Stimulated activated CD4-positive, alpha-beta T cell treated with anti-CD3 and anti-CD28 coated beads, Interleukin-12 subunit alpha, Interleukin-12 subunit beta, amount 100 ng/mL, for 4 hours (primary cell): Measurements from ENCODE around the gene B4GAT1.
A peak's percentile ranks its signal among the peaks of the same experiment; 100 is the strongest.
"Not testable (repeated sequence)": the region's sequence is repeated elsewhere in the genome, so short reads cannot be mapped to it uniquely, and the experiment has no call there.

Source experiments
- DNase-seq: peaks from one replicate; pipeline ENCODE4 v3.0.0-alpha.2; 2020

B4GAT1 gene

GRCh38 chr11:66362481-66363147 lies 15.2 kb upstream of the B4GAT1 start:
- DNase-seq = no peak

DNA sequence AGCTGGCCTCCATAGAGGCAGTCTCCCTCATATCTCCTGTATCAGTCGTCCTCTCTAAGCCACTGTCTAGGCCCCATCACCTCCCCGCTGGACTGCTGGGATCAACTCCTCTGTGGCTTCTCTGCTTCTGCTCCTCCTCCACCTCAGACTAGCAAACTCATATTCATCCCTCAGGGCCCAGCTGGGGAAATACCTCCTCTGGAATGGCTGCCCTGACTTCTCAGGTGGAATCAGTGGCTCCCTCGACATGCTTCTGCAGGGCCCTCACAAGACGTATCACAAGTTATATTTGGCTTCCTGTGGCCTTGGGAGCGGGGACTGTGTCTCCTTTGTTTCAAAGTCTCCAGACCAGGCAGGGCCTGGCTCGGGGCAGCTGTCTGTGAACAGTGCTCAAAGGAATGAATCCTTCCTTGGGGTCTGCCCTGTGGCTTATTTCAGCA lies 14.1 kb upstream of the B4GAT1 start:
- DNase-seq = no peak

DNA sequence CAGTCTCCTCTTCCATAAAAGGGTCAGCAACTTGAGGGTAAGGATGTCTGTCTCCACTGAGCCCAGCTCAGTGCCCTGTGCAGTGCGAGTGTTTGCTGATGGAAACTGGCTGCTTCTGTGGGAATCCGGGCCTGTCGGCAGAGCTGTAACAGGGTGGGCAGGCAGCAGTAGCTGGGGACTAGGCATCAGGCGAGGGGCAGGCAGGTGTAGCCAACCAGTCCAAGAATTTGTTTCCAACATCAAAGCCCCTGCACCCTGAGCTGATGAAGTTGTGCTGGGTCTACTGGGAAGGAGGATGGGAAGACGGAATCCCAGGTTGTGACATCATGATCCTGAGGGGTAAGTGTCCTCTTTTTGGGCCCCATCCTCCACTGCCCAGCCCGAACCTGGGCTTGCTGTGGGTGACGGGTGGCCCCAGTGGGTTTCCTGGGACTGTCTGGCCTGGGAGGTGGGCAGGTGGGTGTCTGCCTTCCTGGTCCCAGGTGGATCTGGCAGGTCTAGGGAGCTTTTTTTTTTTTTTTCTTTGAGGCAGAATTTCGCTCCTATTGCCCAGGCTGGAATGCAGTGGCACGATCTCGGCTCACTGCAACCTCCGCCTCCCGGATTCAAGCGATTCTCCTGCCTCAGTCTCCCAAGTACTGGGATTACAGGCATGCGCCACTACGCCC lies 13.1 kb upstream of the B4GAT1 start:
- DNase-seq = no peak

GRCh38 chr11:66359662-66360087 lies 12.2 kb upstream of the B4GAT1 start:
- no peak for DNase-seq

GRCh38 chr11:66350560-66351235 lies 3.3 kb upstream of the B4GAT1 start:
- DNase-seq = not testable (repeated sequence)

- DNase-seq = no peak
Measured at GRCh38 chr11:66349084-66349386, 1.6 kb upstream of the B4GAT1 start.

DNA sequence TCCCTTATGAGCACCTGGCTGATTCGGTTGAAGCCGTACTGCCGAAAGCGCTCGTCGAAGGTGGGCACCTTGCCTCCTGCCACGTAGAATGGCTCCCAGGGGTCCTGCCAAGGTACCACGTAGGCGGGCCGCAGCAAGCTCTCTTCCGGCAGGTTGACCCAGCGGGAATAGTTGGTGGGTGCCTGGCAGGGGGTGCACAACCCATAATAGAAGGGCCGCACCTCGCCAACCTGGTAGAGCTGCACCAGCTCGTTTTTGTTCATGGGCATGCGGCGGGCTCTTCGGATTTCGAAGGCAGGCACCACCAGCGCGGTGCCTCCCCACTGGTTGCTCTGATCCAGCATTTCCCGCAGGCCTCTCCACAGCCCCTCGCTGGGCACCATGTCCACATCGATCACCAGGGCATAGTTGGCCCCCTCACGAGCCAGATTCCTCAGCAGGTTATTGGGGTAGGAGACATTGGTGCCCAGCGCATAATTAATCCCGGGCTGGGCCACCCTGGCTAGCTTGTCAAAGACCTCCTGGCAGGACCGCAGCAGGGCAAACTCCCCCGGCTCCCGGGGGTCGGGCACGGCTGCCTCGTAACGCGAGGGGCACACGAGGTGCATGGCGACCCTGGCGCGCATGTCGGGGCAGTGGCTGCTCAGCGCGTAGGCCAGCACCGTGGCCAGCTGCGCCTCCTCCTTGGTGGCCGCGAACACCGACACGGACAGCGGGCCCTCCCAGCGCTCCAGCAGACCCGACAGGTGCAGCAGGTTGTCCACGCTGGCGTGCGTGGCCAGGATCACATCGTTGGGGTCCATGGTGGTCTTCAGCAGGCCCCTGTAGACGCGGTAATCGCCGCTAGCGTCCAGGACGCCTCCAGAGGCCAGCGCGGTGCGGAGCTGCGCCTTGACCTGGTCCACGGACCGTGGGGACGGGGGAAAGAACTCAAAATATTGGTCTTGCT lies 679 bp downstream of the B4GAT1 start:
- no peak for DNase-seq

DNA sequence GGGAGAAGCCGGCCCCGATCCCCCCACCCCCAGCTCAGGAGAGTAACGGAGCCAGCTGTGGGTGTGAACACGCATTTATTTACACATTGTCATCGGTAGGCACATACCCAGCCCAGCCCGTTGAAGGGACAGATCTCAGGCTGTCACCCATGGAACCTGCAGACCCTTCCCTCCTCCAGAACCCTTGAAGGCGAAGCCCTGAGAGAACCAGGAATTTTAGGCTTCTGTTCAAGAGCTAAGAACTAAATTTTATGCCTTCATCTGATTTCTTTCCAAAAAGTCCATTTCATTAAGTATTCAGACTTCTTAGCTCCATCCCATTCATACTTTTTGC lies 2.1 kb downstream of the B4GAT1 start:
- no peak for DNase-seq

GRCh38 chr11:66344550-66345315 lies 2.7 kb downstream of the B4GAT1 start, which contains the start of gene BRMS1:
TSS of gene BRMS1 (minus strand) at chr11:66345104. CDS start at chr11:66342234, 2,870 bp downstream.
- peak; percentile 94 for DNase-seq

GRCh38 chr11:66343176-66343575 lies 4.3 kb downstream of the B4GAT1 start:
- no peak for DNase-seq

- DNase-seq = no peak
Measured at GRCh38 chr11:66341502-66342126, 5.8 kb downstream of the B4GAT1 start.

DNA sequence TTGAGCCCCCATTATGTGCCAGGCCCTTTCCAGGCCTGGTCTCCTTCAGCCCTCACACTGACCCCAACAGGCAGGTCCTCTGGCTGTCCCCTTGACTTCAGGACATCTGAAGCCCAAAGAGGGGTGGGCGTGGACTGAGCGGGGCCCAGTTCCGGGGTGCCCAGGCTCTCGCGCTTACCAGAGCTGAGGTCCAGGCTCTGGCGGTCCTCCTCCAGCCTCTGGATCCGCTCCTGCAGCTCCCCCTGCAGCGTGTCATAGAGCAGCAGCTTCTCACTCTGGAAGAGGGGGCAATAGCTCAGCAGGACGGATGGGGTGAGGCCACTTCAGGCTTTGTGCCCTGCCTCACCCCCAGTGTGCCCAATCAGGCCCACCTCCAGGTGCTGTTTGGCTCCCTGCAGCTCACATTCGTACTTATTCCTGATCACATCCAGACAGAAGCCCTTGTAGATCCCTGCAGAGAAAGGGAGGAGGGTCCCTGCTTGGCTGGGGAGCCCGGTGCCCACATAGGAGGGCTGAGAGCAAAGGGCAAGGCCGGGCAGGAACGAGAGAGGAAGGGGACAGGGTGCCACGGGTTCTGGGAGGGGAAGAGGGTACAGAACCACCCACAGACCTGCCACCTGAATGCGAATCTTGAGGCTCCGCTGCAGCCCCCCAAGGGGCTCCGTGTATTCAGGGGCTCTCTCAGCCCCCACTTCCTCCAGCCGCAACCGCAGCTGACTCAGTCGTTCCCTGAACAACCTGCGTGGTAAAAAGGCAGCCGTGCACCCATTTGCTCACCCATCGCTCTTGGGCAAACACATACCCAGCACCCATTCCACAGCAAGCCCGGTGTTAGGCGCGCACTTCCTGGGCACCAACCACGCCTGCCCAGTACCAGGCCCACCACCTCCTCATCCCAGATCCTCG lies 6.6 kb downstream of the B4GAT1 start:
- DNase-seq = no peak

GRCh38 chr11:66339686-66340483 lies 7.5 kb downstream of the B4GAT1 start:
- DNase-seq = no peak

- no peak for DNase-seq
Measured at GRCh38 chr11:66339162-66339675, 8.2 kb downstream of the B4GAT1 start.

DNA sequence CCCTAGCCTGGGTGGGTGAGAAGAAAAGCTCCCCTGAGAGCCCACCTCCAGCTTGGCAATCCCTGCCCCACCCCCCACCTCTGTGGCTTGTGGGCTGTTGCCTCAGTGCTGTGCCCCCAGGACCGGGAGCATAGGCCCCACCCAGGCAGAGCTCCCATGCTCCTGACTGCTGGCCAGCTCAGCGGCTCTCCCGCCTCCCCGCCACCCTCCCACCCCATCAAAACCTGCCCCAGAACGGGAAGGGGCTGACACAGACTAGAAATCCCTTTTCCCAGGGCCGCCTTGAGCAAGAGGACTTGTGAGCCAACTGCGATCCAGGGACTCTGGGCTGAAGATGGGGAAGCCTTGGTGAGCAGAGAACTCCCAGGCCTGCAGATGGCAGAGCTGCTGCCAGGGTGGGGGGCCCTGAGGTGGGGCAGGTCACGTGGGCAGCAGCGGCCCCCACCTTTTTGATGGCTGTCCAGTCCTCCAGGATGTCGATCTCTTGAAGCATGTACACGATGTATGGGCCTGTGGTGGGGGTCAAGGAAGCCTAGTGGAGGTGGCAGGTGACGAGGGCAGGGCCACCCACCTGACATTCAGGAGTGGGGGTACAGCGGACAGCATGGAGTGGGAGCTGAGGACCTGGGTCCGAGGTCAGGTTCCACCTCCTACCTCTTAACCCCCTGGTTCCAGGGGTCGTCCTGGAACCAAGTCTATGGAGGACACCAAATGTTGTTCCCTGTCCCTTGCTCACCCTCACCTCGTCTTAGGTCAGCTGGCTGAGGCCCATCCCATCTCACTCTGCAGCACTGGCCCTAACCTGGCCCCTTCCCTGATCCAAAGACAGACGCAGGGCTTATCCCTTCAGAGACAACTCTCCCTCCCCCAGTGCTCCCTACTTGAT lies 8.9 kb downstream of the B4GAT1 start:
- DNase-seq = no peak

DNA sequence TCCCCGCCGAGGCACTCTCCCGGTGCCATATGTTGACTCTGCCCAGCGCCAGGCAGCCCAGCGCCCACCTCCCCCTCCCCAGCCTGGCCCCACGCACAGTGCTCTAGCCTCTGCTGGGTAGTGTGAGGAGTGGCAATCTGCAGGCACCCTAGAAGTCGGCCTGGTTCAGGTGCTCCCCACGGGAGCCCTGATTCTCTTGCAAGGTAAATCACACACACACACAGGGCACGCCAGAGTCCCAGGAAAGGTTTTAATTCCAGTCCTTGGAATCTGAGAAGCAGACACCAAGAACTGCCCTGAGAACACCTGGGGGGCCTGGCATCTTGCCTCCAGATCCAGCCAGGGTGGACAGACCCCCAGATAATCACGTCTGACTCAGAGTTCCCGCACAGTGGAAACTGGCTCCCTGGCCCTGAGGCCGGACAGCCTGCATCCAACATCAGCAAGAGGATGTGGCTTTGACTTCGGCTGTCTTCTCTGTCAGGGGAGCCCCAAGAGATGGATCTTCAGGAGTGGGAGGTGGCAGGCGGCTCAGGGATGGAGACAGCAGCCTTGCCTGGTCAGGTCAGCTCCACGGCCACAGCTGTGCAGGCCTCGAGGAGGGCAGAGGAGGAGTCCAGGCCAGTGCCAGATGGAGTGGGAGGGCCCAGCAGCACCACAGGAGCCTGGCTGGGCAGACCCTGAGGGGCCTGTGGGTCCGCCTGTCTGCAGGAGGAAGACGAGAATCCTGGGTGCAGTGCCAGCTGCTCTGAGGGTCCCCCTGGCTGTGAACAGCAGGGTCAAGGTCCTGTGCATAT lies 10.1 kb downstream of the B4GAT1 start:
- DNase-seq = no peak

DNA sequence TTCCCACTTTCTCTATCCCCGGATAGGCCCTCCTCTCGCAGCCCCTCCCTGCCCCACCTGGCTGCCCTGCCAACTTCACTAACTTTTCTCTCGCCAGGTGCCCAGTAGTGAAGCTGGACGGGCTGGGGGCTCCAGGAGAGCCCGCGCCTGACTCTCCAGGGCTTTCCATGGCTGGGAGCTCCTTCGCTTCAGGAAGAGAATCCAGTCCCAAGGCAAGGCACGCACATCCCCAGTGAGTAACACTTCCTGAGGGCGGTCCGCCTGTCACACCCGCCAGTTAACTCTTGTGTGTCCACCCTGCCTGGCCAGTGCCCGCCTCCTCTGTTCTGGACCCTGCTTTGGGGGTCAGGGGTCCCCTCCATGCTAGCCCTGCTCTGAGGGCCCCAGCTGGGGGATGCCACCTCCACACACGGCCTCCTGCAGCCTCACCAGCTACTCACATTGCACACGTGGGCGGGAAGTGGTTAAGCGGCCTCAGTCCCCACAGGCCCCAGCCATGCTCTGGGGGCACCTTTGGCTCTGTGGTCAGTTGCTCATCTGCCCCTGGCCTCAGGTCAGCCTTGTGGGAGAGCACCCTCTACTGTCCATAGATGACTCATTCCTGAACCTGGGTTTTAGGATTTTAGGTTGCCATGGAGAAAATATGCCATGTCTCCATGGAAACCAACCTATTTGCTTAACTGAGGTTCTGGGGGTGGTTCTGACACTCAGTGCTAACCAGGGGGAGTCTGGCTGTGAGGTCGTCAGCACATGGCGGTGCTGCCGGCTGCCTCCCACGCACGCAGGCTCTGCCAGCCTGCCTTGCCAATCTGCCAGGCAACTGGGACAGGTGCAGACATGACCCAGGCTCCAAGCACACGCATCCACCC lies 11.0 kb downstream of the B4GAT1 start, which contains the start of gene RIN1:
Gene RIN1 (minus strand): TSS at position 201 of the 869 bp plus-strand sequence. CDS start 32 bp downstream, at position 169.
- no peak for DNase-seq
